NCI-H446 treated with DMSO at 0.1 percent for 48 hours (cell line): ENCODE results near the gene BCL11B.

Experiments used
- DNase-seq: peaks from one replicate; lab custom pipeline; 2025; lab: John Stamatoyannopoulos, UW

Gene BCL11B

GRCh38 chr14:99159341-99160340, 112.4 kb downstream of the BCL11B start:
- no peak for DNase-seq

DNA sequence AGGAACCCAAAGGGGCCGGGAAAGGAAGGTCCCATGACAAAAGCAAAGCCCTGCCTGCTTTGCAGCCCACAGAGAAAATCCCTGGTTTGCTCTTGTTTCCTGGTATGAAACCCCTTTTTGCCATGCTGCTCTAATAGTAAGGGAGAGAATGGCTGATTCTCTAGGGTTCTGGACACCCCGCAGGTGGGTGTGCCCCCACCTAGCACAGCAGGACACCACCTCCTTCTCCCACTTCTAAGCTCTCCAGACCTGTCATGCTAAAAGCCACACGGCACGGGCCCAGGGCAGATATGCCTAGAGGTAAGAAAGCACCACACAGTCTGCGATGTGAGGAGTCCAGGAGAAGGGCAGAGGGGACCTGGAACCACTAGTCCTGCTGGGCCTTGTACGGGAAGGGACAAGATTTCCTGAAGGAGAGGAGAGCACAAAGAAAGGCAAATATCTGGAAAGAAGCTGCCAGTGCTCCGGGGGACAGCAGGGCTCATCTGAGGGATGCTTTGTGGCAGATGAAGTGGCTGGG, 113.3 kb downstream of the BCL11B start:
- DNase-seq: no peak

GRCh38 chr14:99158150-99158549, 113.8 kb downstream of the BCL11B start:
- no peak for DNase-seq

GRCh38 chr14:99157676-99158075, 114.3 kb downstream of the BCL11B start:
- DNase-seq: no peak

GRCh38 chr14:99157246-99157645, 114.8 kb downstream of the BCL11B start:
- DNase-seq: no peak

DNA sequence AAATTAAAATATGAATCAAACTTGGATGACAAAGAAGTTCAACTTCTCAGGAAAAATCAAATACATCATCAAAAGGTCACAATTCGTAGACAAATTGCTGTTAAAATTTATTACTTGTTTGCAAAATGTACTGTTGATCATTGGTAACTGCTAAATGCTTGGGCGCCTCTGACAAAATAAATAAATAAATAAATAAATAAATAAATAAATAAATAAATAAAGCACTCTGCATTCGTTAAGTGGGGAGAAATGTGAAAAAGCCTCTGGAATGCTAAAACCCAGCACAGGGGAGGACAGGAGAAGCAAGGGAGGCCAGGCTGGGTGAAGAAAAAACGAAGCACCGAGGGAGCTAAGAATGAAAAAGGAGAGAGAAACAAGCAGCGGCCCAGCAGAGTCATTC, 115.2 kb downstream of the BCL11B start:
- no peak for DNase-seq

GRCh38 chr14:99156090-99156425, 115.9 kb downstream of the BCL11B start:
- DNase-seq: no peak

DNA sequence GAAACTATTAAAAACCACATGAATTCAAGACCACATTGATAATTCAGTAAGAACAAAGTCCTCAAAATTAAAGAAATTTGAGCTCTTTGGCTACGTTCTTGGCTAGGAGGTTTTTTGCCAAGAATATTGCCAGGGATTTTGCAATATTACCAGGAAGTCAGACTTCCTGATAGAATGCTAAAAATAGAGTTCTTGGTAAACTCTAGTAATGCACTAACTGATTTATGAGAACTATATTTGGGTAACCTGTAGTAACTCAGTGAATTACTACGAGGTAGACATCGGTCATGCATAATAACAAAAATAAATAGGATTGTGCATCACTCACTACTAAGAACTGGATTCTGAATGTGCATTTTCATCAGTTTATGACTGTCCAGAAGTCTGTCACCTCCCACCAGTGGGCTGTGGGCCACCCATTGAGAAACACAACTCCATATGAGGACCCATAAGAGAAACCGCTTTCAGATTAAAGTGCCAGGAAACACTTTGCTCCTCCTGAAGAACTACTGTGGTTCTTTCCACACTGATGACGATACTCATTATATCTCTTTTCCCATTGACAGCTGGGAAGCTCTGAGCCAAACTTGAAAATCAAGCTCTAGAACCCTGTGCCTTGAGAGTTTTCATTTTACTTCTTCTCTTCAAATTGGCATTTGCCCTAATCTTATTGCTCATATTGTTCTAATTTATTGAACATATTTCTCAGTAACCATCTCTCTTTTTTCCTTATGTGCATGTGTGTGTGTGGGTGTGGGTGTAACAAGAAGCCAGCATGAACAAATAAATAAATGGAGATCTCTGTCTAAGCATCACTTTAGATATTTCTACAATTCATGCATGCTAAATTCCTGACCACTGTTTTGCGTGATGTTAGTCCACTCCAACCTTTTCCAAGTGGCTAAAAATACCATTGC, 116.6 kb downstream of the BCL11B start:
- DNase-seq: no peak

DNA sequence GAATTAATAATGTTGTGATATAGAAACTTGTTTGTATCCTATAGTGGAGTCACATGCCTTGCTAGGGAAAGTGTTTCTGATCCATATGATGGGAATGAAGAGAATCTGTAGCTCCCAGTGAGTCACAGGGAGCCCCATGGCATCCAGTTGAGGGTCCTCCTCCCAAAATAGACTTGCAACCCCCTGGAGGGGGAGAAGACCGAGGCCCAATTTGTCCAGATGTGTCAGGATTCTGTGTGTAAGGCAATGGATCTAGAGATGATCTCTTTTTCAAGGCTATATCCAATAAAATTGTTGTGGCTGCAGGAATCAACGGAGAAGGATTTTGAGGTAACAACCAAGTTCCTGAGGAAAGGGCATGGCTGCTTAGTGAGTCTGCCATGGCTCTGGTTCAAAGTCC, 121.8 kb downstream of the BCL11B start:
- no peak for DNase-seq

GRCh38 chr14:99148861-99149610, 123.0 kb downstream of the BCL11B start:
- no peak for DNase-seq

DNA sequence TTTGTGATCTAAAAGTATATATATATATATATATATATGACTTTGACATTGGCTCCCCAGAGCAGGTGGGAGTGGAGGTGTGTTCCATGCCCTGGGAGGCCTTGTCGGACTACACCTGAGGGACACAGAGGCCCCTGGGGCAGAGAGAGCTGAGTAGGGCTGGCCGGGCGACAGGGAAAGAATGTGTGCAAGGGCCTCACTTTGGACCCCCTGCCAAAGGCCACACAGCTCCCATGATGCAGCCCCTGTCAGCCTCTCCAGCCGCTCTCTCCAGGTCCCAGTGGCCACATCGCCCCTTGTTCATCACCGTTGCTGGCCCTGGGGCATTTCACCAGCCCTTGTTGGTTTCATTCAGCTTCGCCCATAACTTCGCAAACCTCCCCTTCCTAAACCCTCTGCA, 123.9 kb downstream of the BCL11B start:
- DNase-seq: no peak

- no peak for DNase-seq
These were observed 124.6 kb downstream of the BCL11B start for GRCh38 chr14:99147366-99147740.

DNA sequence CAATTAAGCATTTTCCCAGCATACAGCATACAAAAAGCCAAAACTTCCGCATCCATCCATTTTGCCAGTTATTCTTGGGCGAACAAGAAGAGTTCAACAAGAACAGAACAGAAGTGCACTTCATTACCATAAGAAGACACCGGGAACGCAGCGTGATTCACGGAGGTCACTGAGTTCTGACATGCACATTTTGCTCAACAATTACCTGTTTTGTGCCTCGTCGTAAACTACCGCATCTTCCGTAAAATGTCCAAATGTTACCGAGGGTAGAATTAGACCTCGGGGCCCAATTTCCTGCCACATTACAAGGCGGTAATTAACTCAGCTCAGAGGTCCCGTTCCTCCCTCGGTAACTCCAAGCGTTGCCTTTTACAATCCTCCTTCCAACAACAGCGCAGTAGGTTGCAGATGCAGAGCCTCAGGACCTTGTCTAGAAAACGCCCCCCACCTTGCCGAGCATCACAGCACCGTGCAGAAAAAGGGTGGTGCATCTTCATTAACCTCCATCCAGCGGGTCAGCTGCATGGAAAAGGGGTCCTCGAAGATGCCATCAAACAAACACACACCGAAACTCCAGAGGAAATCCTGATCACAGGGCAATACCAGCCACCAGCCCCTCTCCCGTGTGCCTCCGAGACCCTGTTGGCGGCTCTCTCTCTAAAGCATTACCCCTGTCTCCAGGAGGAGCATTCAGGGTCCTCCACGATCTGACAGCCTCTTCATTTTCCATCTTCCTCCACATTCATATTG, 125.2 kb downstream of the BCL11B start:
- DNase-seq: no peak

- DNase-seq: no peak
These were observed 126.7 kb downstream of the BCL11B start for GRCh38 chr14:99145307-99145706.

DNA sequence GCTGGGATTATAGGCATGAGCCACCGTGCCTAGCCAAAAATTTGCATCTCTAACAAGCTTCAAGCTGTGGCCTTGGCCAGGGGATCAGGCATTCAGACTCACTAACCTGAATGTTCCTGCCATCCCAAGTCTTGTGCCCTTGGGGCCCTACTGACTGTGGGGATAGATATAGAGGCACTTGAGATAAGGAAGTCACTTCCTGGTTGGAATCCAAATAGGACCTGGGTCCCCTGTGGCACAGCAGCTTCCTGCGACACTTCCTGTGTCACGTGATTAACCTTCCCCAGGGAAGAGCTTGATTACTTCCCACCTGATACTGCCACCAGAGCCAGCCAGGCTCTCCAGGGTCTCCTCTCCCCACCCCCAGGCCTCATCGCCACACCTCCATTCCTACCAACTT, 128.2 kb downstream of the BCL11B start:
- DNase-seq: no peak

- no peak for DNase-seq
These were observed 128.9 kb downstream of the BCL11B start for GRCh38 chr14:99143126-99143525.

GRCh38 chr14:99141236-99141635, 130.8 kb downstream of the BCL11B start:
- DNase-seq: no peak

GRCh38 chr14:99138999-99139865, 132.8 kb downstream of the BCL11B start:
- DNase-seq: no peak

DNA sequence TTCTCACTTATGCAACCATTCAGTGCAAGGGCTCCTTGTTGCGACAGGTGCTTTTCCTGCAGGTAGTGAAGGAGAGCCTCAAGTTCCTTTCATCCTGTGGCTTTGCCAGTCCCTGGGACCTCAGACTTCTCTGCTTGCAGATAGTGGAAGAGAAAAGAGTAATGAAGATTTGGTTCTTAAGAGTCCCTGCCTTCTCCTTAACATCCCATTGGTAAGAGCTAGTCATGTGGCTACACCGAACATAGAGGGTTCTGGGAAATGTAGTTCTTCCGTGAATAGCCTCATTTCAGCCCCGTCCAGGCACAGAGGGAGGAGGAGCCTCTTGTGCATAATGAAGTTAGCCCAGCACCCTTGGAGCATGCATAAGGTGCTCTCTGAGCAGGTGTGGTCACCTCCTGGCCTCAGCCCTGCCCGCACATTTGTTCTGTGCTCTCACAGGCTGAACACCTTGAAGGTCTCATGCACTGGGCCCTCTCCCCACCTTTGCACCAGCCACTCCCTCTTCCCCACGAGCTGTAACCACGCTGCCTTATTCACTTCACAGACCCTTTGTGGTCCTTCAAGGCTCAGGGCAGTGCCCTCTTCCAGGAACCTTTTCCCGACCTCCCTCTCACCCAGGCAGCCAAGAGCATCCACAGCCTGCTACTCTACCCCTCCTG, 134.0 kb downstream of the BCL11B start:
- DNase-seq: no peak
